K562 (cell line): ENCODE measurements around the gene PDE11A. TPM values are rescaled to one million over a fixed set of nuclear protein-coding genes. Genes with fewer than 3 reads are reported as not detected.

ENCODE experiments used
- ATAC-seq: fragments of 200-7000 bp; cut with Tn5 transposase; 3 replicates; pipeline ENCODE4 v1.9.1; 2020; ENCODE audit warnings: moderate library complexity
- BruUV-seq: library from RNA; stranded (reverse); fragments of 400-500 nt; replicated peaks from 2 replicates; lab custom pipeline; 2021; lab: Mats Ljungman, UMichigan
- CTCF ChIA-PET: fragments of 300-600 bp; formaldehyde crosslinking; extraction: SDS; loops from one replicate; lab custom pipeline; 2021; ENCODE audit warnings: low intra/inter-chr PET ratio; lab: Yijun Ruan, JAX
- POLR2A ChIA-PET: fragments of 300-600, 350-650 bp; sonication (Branson Sonifier 250); formaldehyde crosslinking; extraction: SDS; loops from one replicate; lab custom pipeline; 2021; ENCODE audit warnings: antibody characterized with exemption, inconsistent platforms; lab: Yijun Ruan, JAX
- DNase-seq, 4 experiments: peaks; one replicate each; pipeline versions ENCODE4 v3.0.0 to v3.0.0-alpha.2; 2011 to 2018; ENCODE audit warnings: low spot score in 3 of 4, mixed read lengths in 3 of 4; ENCODE audit errors: extremely low read depth in 1 of 4
- FAIRE-seq: peaks from 2 replicates; lab custom pipeline; 2011; peaks lifted over from hg19 to GRCh38; lab: Jason Lieb, UNC
- H2AFZ ChIP-seq: 2 replicates; pipeline ENCODE4 v1.6.0; 2011; ENCODE audit warnings: low read depth, low read length, control low read depth, inconsistent platforms
- H3K27ac ChIP-seq: fragments of 200-600 bp; 3 replicates; pipeline ENCODE4 v1.8.0; 2011; ENCODE audit warnings: low read depth, mild to moderate bottlenecking, control low read depth, inconsistent platforms, low read length, moderate library complexity, mixed read lengths; ENCODE audit errors: extremely low read depth
- H3K27me3 ChIP-seq, 2 experiments: fragments of 300-600 bp in 1 of 2; 2 replicates in 1 of 2; 3 replicates in 1 of 2; pipeline versions ENCODE4 v1.6.0 to v1.8.0; 2011; ENCODE audit warnings: inconsistent platforms in 2 of 2, low read length in 2 of 2, mild to moderate bottlenecking in 1 of 2, mixed read lengths in 1 of 2, moderate library complexity in 1 of 2; ENCODE audit not compliant: control insufficient read depth in 2 of 2, insufficient read depth in 2 of 2
- H3K36me3 ChIP-seq: fragments of 300-600 bp; 3 replicates; pipeline ENCODE4 v1.8.0; 2011; ENCODE audit warnings: mild to moderate bottlenecking, low read length, inconsistent platforms; ENCODE audit not compliant: control insufficient read depth, insufficient read depth
- H3K4me1 ChIP-seq, 2 experiments: fragments of 200-600 bp in 1 of 2; replicated peaks in 1 of 2; 2 replicates in 1 of 2; 3 replicates in 1 of 2; pipeline versions ENCODE4 v1.5.1 to v1.8.0; 2011; ENCODE audit warnings: inconsistent platforms in 2 of 2, low read length in 2 of 2, mild to moderate bottlenecking in 1 of 2, mixed read lengths in 1 of 2, moderate library complexity in 1 of 2; ENCODE audit not compliant: control insufficient read depth in 2 of 2, insufficient read depth in 2 of 2
- H3K4me2 ChIP-seq: 2 replicates; pipeline ENCODE4 v1.6.1; 2011; ENCODE audit warnings: low read length, control low read depth, inconsistent platforms, mixed read lengths; ENCODE audit not compliant: insufficient read depth
- H3K4me3 ChIP-seq: fragments of 200-600 bp; sonication (generic), shearing (Covaris generic); 2 replicates; pipeline ENCODE4 v1.5.1; 2016; ENCODE audit warnings: control low read depth, inconsistent platforms
- H3K79me2 ChIP-seq: fragments of 200-600 bp; 3 replicates; pipeline ENCODE4 v1.8.0; 2011; ENCODE audit warnings: low read length, inconsistent platforms; ENCODE audit not compliant: control insufficient read depth, insufficient read depth
- H3K9ac ChIP-seq, 2 experiments: 2 replicates each; pipeline versions ENCODE4 v1.6.0 to v1.6.1; 2011; ENCODE audit warnings: low read depth in 2 of 2, low read length in 2 of 2, control low read depth in 1 of 2, inconsistent platforms in 1 of 2, mild to moderate bottlenecking in 1 of 2, mixed read lengths in 1 of 2; ENCODE audit not compliant: insufficient read depth in 1 of 2
- H3K9me1 ChIP-seq: one replicate; pipeline ENCODE4 v1.6.0; 2011; ENCODE audit warnings: inconsistent platforms, mild to moderate bottlenecking, low read length, moderate library complexity; ENCODE audit not compliant: control insufficient read depth, insufficient read depth
- H3K9me3 ChIP-seq: replicated peaks from 2 replicates; pipeline ENCODE4 v1.5.1; 2011; ENCODE audit warnings: low read depth, low read length, inconsistent platforms; ENCODE audit not compliant: control insufficient read depth, insufficient read depth
- H4K20me1 ChIP-seq: replicated peaks from 2 replicates; pipeline ENCODE4 v1.6.1; 2011; ENCODE audit warnings: low read length, inconsistent platforms, mixed read lengths; ENCODE audit not compliant: control insufficient read depth, insufficient read depth
- MEIS2 ChIP-seq: fragments of 450-650 bp; IDR thresholded peaks from 2 replicates; pipeline ENCODE4 v1.6.1; 2014; ENCODE audit warnings: mild to moderate bottlenecking; ENCODE audit not compliant: partially characterized antibody
- NR2C1 ChIP-seq, 2 experiments: fragments of 450-650 bp; IDR thresholded peaks; 2 replicates each; pipeline ENCODE4 v1.6.1; 2017; ENCODE audit warnings: mild to moderate bottlenecking in 2 of 2, antibody characterized with exemption in 1 of 2, inconsistent platforms in 1 of 2, missing compliant biosample characterization in 1 of 2, missing genetic modification characterization in 1 of 2
- PBX2 ChIP-seq, 2 experiments: IDR thresholded peaks in 1 of 2; conservative IDR thresholded peaks in 1 of 2; 2 replicates each; pipeline ENCODE4 v1.6.1; 2016; ENCODE audit warnings: low read depth in 2 of 2, mild to moderate bottlenecking in 1 of 2, missing compliant biosample characterization in 1 of 2, missing genetic modification characterization in 1 of 2, moderate library complexity in 1 of 2
- ZNF717 ChIP-seq: fragments of 250-450 bp; sonication (Bioruptor Pico); IDR thresholded peaks from 2 replicates; pipeline ENCODE4 v1.5.0; 2021
- WGBS: fragments of 100-300 bp; shearing (Covaris generic); methylation state at CpG from one replicate; pipeline ENCODE4 v1.1.6; 2016; ENCODE audit warnings: low coverage, mixed read lengths; ENCODE audit not compliant: insufficient coverage; ENCODE audit errors: missing lambda C conversion rate; 5-methylcytosine and 5-hydroxymethylcytosine counted together
- in situ Hi-C: fragments of 300-500 bp; cut with MboI; formaldehyde crosslinking; loops from 4 replicates; pipeline ENCODE4 v1.15.0; 2018; ENCODE audit warnings: inconsistent platforms, mixed read lengths
- intact Hi-C: fragments of 100-400 bp; cut with micrococcal nuclease; formaldehyde crosslinking; loops from 2 replicates; pipeline ENCODE4 v1.14.2; 2022
- polyA plus RNA-seq, 8 experiments: library from polyadenylated mRNA; depleted of rRNA in 4 of 8; stranded (reverse) in 5 of 8; unstranded in 3 of 8; fragments of >200 nt; fragmentation: Nextera tagmentation in 2 of 8; fragmentation: Illumina TruSeq in 1 of 8; extraction: Ambion mirVana in 2 of 8; extraction: Trizol in 1 of 8; gene quantifications; 2 replicates each; pipeline versions ENCODE4 v1.2.1 to v1.2.3, GENCODE V29; 2011 to 2014; ENCODE audit warnings: inconsistent platforms in 1 of 8, missing spikeins in 1 of 8
- total RNA-seq, 7 experiments: library from RNA; depleted of rRNA in 6 of 7; stranded (reverse); fragments of >200 nt in 6 of 7; fragmentation: Illumina TruSeq in 2 of 7; extraction: Trizol in 2 of 7; gene quantifications; 2 replicates each; pipeline versions ENCODE4 v1.2.1 to v1.2.3, GENCODE V29; 2011 to 2021; ENCODE audit warnings: low replicate concordance in 1 of 7

The PDE11A gene
- total and polyA plus RNA-seq, 9 of the 15 experiments (the other 6 are each of a cell fraction or from before 2014, with no cell fraction given) = 3.2 to 22.1 (median 5.7) TPM

GRCh38 chr2:177586154-177586553 is 486.4 kb downstream of the PDE11A start:
- no peak for TF ChIP-seq PBX2 (CRISPR knock-in tag; IDR thresholded peaks at IDR 0.05; ENCODE audit: low read depth)
- peak; percentile 50; the same call in 1 of the 2 replicates for TF ChIP-seq PBX2 (tag; conservative IDR thresholded peaks at IDR 0.05; ENCODE audit: low read depth)
- no peak for TF ChIP-seq NR2C1 (IDR thresholded peaks at IDR 0.05)
- TF ChIP-seq NR2C1 (tag; IDR thresholded peaks at IDR 0.05) = 0 out of 2 replicates have a peak, but pooled peaks have one; percentile 36
- peak; percentile 62 for TF ChIP-seq MEIS2
- no peak for TF ChIP-seq ZNF717 (CRISPR knock-in tag)
- TF ChIP-seq, all 486 proteins: peak for 3
- no peak overlapping the region for H3K4me2 ChIP-seq
- no peak overlapping the region for H2AFZ ChIP-seq
- intact Hi-C loops = no loop called here
- DNase-seq (no peak), FAIRE-seq (no peak), ATAC-seq (no peak)
- no peaks in the 10 kb centered on the region for H3K4me1 ChIP-seq
- H3K27me3 ChIP-seq = peaks cover 0 to 4% of the 10 kb centered on the region in 2 experiments; a peak in 2 of 5 replicates
- H4K20me1 ChIP-seq = no peaks in the 10 kb centered on the region
- in situ Hi-C loops = no loop called here
- BruUV-seq = no TSS peak
- H3K9me1 ChIP-seq = no peaks in the 10 kb centered on the region
- no peaks in the 10 kb centered on the region for H3K79me2 ChIP-seq
- 11% methylated on average over 1 of the region's 1 CpG for WGBS
- ChIA-PET POLR2A (interaction anchor here (0.7 kb wide), 1 partner anchor 13 kb away, joined by 4 read pairs; no protein-coding TSS in a partner anchor), CTCF (no interaction called here)
- no peaks in the 10 kb centered on the region for H3K9me3 ChIP-seq
- no peaks in the 10 kb centered on the region for H3K36me3 ChIP-seq
- H3K27ac ChIP-seq = no peak overlapping the region
- no peak overlapping the region for H3K9ac ChIP-seq
- H3K4me3 ChIP-seq = no peak overlapping the region
